ENCODE data around the gene GTF2I.

GRCh38 chr7:74672343-74672915, 14.9 kb downstream of the GTF2I start:
- TF ChIP-seq POLR2AphosphoS5 (IDR thresholded peaks at IDR 0.05; ENCODE audit: low read depth, low read length), result no peak
- TF ChIP-seq TAF1 (IDR thresholded peaks at IDR 0.05; ENCODE audit: borderline replicate concordance, insufficient read depth, low read length), result no peak
- no peak for TF ChIP-seq REST (IDR thresholded peaks at IDR 0.05; ENCODE audit: insufficient read depth in 1 of 2, low read depth in 2 of 2, low read length in 2 of 2)
- TF ChIP-seq SIN3A (IDR thresholded peaks at IDR 0.05; ENCODE audit: borderline replicate concordance, insufficient read depth, low read length), result no peak
